ENCODE measurements around the gene APBA3. TPM values are rescaled to one million over a fixed set of nuclear protein-coding genes. Genes with fewer than 3 reads are reported as not detected.
"Not testable (repeated sequence)": the region's sequence is repeated elsewhere in the genome, so short reads cannot be mapped to it uniquely, and the experiment has no call there.

APBA3 gene
- total RNA-seq, 2 donors from 2014 or later = 40.6 to 55.4 TPM

DNA sequence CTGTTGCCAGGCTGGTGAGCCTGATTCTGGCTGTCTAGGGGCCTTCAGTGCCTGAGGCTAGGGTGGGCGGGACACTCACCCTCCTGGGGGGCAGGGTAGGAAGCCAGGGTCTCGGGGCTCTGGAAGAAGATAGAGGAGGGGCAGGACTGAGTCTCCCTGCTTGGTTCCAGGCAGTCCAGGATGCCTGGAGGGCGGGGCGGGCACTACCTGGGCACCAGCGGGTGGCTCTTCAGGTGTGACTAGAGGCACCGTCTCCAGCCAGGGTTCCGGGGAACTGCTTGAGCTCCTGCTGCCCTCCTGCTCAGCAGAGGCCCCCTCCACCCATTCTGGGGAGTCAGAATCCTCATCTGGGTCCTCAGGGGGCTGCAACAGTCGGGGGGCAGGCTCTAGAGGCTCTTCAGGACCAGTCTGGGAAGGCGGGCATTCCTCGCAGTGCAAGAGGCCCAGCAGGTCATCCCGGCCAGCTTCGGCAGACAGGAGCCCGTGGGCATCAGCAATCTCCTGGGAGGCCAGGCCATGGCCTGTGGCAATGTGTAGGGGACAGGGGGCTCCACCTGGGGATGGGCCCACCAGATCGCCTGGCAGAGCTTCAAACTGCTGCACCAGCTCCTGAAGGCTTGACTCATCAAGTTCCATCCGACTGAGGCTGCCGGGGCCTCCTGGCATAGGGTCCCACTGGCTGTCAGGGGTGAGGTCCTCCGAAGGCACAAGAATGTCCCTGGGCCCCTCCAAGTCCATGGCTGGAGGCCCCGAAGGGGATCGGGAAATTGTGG is 1.8 kb downstream of the APBA3 start:
- no peak for DNase-seq (ENCODE audit: low spot score)
- Mint-ChIP-seq H3K36me3 (peaks cover 5% of the 10 kb centered on the region), H3K27me3 (no peaks in the 10 kb centered on the region), H3K27ac (no peak overlapping the region), H3K4me1 (ENCODE audit: low read depth in 2 of 2) (peaks cover 27 to 28% of the 10 kb centered on the region in 2 donors), H3K9me3 (no peaks in the 10 kb centered on the region), H3K4me3 (peak overlapping the region; percentile 94)
- ATAC-seq = no peak

GRCh38 chr19:3758297-3758696 is 3.2 kb downstream of the APBA3 start:
- H3K4me1 Mint-ChIP-seq (ENCODE audit: low read depth in 2 of 2) = peaks cover 27% of the 10 kb centered on the region in 2 donors
- not testable (repeated sequence) for H3K27me3 Mint-ChIP-seq; ATAC-seq; H3K9me3 Mint-ChIP-seq; DNase-seq (ENCODE audit: low spot score); H3K4me3 Mint-ChIP-seq; H3K27ac Mint-ChIP-seq; H3K36me3 Mint-ChIP-seq

DNA sequence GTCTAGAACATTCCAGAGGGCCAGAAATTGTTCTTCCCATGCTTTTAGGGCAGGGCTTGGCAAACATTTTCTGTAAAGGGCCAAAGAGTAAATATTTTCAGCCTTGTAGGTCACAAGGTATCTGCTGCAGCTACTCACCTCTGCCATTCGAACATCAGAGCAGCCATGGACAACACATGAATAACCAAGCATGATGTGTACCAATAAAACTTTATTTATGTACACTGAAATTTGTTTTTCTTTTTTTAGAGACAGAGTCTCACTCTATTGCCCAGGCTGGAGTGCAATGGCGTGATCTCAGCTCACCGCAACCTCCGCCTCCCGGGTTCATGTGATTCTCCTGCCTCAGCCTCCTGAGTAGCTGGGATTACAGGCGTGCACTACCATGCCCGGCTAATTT is 3.8 kb downstream of the APBA3 start:
- H3K4me3 Mint-ChIP-seq; H3K27me3 Mint-ChIP-seq; ATAC-seq; H3K9me3 Mint-ChIP-seq; DNase-seq (ENCODE audit: low spot score); H3K36me3 Mint-ChIP-seq; H3K27ac Mint-ChIP-seq: not testable (repeated sequence)
- peaks cover 22 to 23% of the 10 kb centered on the region in 2 donors for H3K4me1 Mint-ChIP-seq (ENCODE audit: low read depth in 2 of 2)

- DNase-seq (ENCODE audit: low spot score) (no peak), ATAC-seq (peak in 1 of 2 donors; percentile 34)
- Mint-ChIP-seq H3K27ac (no peak overlapping the region), H3K4me3 (no peak overlapping the region), H3K36me3 (peaks cover 5% of the 10 kb centered on the region), H3K27me3 (no peaks in the 10 kb centered on the region), H3K4me1 (ENCODE audit: low read depth in 2 of 2) (peaks cover 6 to 9% of the 10 kb centered on the region in 2 donors), H3K9me3 (no peaks in the 10 kb centered on the region)
Measured at GRCh38 chr19:3753631-3754410, 7.7 kb downstream of the APBA3 start.

GRCh38 chr19:3752492-3752891 is 9.0 kb downstream of the APBA3 start:
- Mint-ChIP-seq H3K27me3 (no peaks in the 10 kb centered on the region), H3K36me3 (peaks cover 5% of the 10 kb centered on the region)
- peak in 1 of 2 donors; percentile 19 for ATAC-seq

DNA sequence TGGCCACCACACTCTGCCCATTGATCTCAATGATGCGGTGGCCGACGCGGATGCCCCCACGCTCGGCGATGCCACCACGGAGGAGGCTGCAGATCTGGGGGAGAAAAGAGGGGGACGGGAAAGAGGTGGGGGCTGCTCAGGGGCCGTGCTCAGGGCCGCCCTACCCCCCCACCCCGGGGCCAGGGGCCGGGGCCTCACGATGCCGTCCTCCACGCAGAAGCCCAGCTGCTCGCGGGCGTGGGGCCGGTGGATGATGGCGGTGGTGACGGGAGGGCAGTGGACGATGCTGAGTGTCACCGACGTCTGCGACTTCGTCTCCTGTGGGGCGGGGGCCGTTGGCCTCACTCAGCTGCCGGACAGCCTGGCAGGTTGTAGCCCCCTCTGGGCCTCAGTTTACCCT is 10.3 kb downstream of the APBA3 start:
- ATAC-seq (no peak), DNase-seq (ENCODE audit: low spot score) (no peak)
- Mint-ChIP-seq H3K4me3 (no peak overlapping the region), H3K4me1 (ENCODE audit: low read depth in 2 of 2) (peaks cover 6 to 9% of the 10 kb centered on the region in 2 donors), H3K36me3 (peaks cover 5% of the 10 kb centered on the region), H3K27me3 (no peaks in the 10 kb centered on the region), H3K9me3 (no peaks in the 10 kb centered on the region), H3K27ac (no peak overlapping the region)

More at GRCh38 chr19:3752492-3752891, 9.0 kb downstream of the APBA3 start:
- Mint-ChIP-seq H3K9me3 (no peaks in the 10 kb centered on the region), H3K4me3 (no peak overlapping the region), H3K27ac (no peak overlapping the region), H3K4me1 (ENCODE audit: low read depth in 2 of 2) (peaks cover 6 to 9% of the 10 kb centered on the region in 2 donors)
- no peak for DNase-seq (ENCODE audit: low spot score)

- DNase-seq (ENCODE audit: low spot score) (no peak), ATAC-seq (no peak)
- no peak overlapping the region for H3K27ac Mint-ChIP-seq
- H3K36me3 Mint-ChIP-seq = peaks cover 4% of the 10 kb centered on the region
- no peak overlapping the region for H3K4me3 Mint-ChIP-seq
- H3K4me1 Mint-ChIP-seq (ENCODE audit: low read depth in 2 of 2) = peaks cover 5 to 6% of the 10 kb centered on the region in 2 donors
- H3K9me3 Mint-ChIP-seq = no peaks in the 10 kb centered on the region
- no peaks in the 10 kb centered on the region for H3K27me3 Mint-ChIP-seq
Measured at GRCh38 chr19:3750211-3750610, 11.3 kb downstream of the APBA3 start.

DNA sequence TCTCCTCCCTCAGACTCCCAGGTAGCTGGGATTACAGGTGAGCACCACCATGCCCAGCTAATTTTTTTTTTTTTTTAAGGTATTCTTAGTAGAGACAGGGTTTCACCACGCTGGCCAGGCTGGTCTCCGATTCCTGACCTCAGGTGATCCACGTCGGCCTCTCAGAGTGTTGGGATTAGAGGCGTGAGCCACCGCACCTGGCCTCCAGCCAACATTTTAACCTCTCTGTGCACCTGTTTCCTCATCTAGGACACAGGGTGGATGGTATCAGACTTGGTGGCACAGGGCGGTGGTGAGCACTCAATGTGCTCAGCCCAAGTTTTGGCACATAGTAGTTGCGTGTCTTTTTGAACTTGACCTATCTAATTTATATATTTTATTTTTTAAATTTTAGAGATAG is 12.5 kb downstream of the APBA3 start:
- Mint-ChIP-seq H3K27me3 (no peaks in the 10 kb centered on the region), H3K4me3 (no peak overlapping the region), H3K36me3 (no peaks in the 10 kb centered on the region), H3K27ac (no peak overlapping the region), H3K4me1 (ENCODE audit: low read depth in 2 of 2) (no peaks in the 10 kb centered on the region), H3K9me3 (no peaks in the 10 kb centered on the region)
- ATAC-seq = no peak
- no peak for DNase-seq (ENCODE audit: low spot score)

GRCh38 chr19:3746371-3747056 is 15.0 kb downstream of the APBA3 start:
- H3K4me3 Mint-ChIP-seq = no peak overlapping the region
- H3K36me3 Mint-ChIP-seq = no peaks in the 10 kb centered on the region
- no peak overlapping the region for H3K27ac Mint-ChIP-seq
- no peaks in the 10 kb centered on the region for H3K9me3 Mint-ChIP-seq
- no peaks in the 10 kb centered on the region for H3K4me1 Mint-ChIP-seq (ENCODE audit: low read depth in 2 of 2)
- ATAC-seq (peak in 1 of 2 donors; percentile 41), DNase-seq (ENCODE audit: low spot score) (no peak)
- no peaks in the 10 kb centered on the region for H3K27me3 Mint-ChIP-seq

- Mint-ChIP-seq H3K27ac (no peak overlapping the region), H3K27me3 (no peaks in the 10 kb centered on the region), H3K4me1 (ENCODE audit: low read depth in 2 of 2) (no peaks in the 10 kb centered on the region), H3K36me3 (no peaks in the 10 kb centered on the region), H3K9me3 (no peaks in the 10 kb centered on the region), H3K4me3 (no peak overlapping the region)
- DNase-seq (ENCODE audit: low spot score) (no peak), ATAC-seq (no peak)
Measured at GRCh38 chr19:3745363-3746045, 16.0 kb downstream of the APBA3 start.

- no peaks in the 10 kb centered on the region for H3K4me1 Mint-ChIP-seq (ENCODE audit: low read depth in 2 of 2)
- no peak overlapping the region for H3K27ac Mint-ChIP-seq
- no peaks in the 10 kb centered on the region for H3K36me3 Mint-ChIP-seq
- no peaks in the 10 kb centered on the region for H3K27me3 Mint-ChIP-seq
- H3K4me3 Mint-ChIP-seq = no peak overlapping the region
- ATAC-seq (no peak), DNase-seq (ENCODE audit: low spot score) (no peak)
- no peaks in the 10 kb centered on the region for H3K9me3 Mint-ChIP-seq
Measured at GRCh38 chr19:3743486-3743885, 18.0 kb downstream of the APBA3 start.

DNA sequence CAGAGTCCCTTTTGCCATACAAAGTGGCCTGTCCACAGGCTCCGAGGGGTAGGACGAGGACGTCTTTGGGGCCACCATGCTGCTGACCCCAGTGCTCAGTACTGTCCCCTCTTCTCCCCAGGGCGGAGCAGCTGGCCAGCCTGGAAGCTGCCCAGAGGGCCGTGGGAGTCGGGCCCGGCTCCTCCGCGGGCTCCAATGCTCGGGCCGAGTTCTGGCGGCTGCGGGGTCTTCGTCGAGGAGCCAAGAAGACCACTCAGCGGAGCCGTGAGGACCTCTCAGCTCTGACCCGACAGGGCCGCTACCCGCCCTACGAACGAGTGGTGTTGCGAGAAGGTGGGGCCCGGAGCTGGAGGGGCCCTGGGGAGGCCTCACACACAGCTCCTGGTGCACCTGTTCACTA is 21.1 kb downstream of the APBA3 start:
- no peak overlapping the region for H3K27ac Mint-ChIP-seq
- H3K27me3 Mint-ChIP-seq = no peaks in the 10 kb centered on the region
- ATAC-seq = no peak
- H3K4me3 Mint-ChIP-seq = no peak overlapping the region
- H3K9me3 Mint-ChIP-seq = no peaks in the 10 kb centered on the region
- H3K36me3 Mint-ChIP-seq = no peaks in the 10 kb centered on the region
- DNase-seq (ENCODE audit: low spot score) = no peak
- H3K4me1 Mint-ChIP-seq (ENCODE audit: low read depth in 2 of 2) = no peaks in the 10 kb centered on the region

GRCh38 chr19:3738477-3739220 is 22.8 kb downstream of the APBA3 start:
- Mint-ChIP-seq H3K9me3 (no peaks in the 10 kb centered on the region), H3K4me1 (ENCODE audit: low read depth in 2 of 2) (no peaks in the 10 kb centered on the region), H3K27me3 (no peaks in the 10 kb centered on the region), H3K36me3 (no peaks in the 10 kb centered on the region), H3K27ac (no peak overlapping the region), H3K4me3 (no peak overlapping the region)
- ATAC-seq = no peak
- no peak for DNase-seq (ENCODE audit: low spot score)

Measured in natural killer cell treated with Interleukin-12 subunit alpha and Interleukin-12 subunit beta and Interleukin-15 and Interleukin-18, amount 100 ng/mL, for 72 hours (primary cell).